ENCODE data around the gene MYBPC3. TPM values are rescaled to one million over a fixed set of nuclear protein-coding genes. Genes with fewer than 3 reads are reported as not detected.

MYBPC3 gene
- total RNA-seq, 1 experiment from 2014 or later, result not detected

- DNase-seq (ENCODE audit: low read depth), result no peak
Measured at GRCh38 chr11:47384498-47384897, 32.0 kb upstream of the MYBPC3 start.

GRCh38 chr11:47383071-47383470 lies 30.6 kb upstream of the MYBPC3 start:
- no peak for DNase-seq (ENCODE audit: low read depth)

GRCh38 chr11:47380078-47380477 lies 27.6 kb upstream of the MYBPC3 start:
- no peak for DNase-seq (ENCODE audit: low read depth)

GRCh38 chr11:47379317-47379716 lies 26.8 kb upstream of the MYBPC3 start:
- no peak for DNase-seq (ENCODE audit: low read depth)

- DNase-seq (ENCODE audit: low read depth), result no peak
Measured at GRCh38 chr11:47378836-47379170, 26.3 kb upstream of the MYBPC3 start.

GRCh38 chr11:47378010-47378835 lies 25.7 kb upstream of the MYBPC3 start, which contains the start of gene SPI1:
Gene SPI1 (minus strand): TSS chr11:47378547. CDS start chr11:47378353, 194 bp downstream.
- no peak for DNase-seq (ENCODE audit: low read depth)

- DNase-seq (ENCODE audit: low read depth), result no peak
Measured at GRCh38 chr11:47377571-47378009, 25.1 kb upstream of the MYBPC3 start.

- no peak for DNase-seq (ENCODE audit: low read depth)
Measured at GRCh38 chr11:47376525-47377371, 24.2 kb upstream of the MYBPC3 start.

GRCh38 chr11:47376107-47376524 lies 23.6 kb upstream of the MYBPC3 start:
- no peak for DNase-seq (ENCODE audit: low read depth)

- no peak for DNase-seq (ENCODE audit: low read depth)
Measured at GRCh38 chr11:47375546-47376085, 23.1 kb upstream of the MYBPC3 start.

- DNase-seq (ENCODE audit: low read depth), result no peak
Measured at GRCh38 chr11:47375020-47375419, 22.5 kb upstream of the MYBPC3 start.

- no peak for DNase-seq (ENCODE audit: low read depth)
Measured at GRCh38 chr11:47374720-47375019, 22.2 kb upstream of the MYBPC3 start.

GRCh38 chr11:47373876-47374719 lies 21.6 kb upstream of the MYBPC3 start:
- peak; percentile 72 for DNase-seq (ENCODE audit: low read depth)

GRCh38 chr11:47372422-47372821 lies 19.9 kb upstream of the MYBPC3 start:
- no peak for DNase-seq (ENCODE audit: low read depth)

GRCh38 chr11:47369676-47370075 lies 17.2 kb upstream of the MYBPC3 start:
- DNase-seq (ENCODE audit: low read depth), result no peak

GRCh38 chr11:47366020-47366490 lies 13.6 kb upstream of the MYBPC3 start:
- DNase-seq (ENCODE audit: low read depth), result no peak

GRCh38 chr11:47361419-47361818 lies 8.9 kb upstream of the MYBPC3 start:
- DNase-seq (ENCODE audit: low read depth), result no peak

- no peak for DNase-seq (ENCODE audit: low read depth)
Measured at GRCh38 chr11:47360341-47360740, 7.8 kb upstream of the MYBPC3 start.

- no peak for DNase-seq (ENCODE audit: low read depth)
Measured at GRCh38 chr11:47359586-47359985, 7.1 kb upstream of the MYBPC3 start.

- DNase-seq (ENCODE audit: low read depth), result no peak
Measured at GRCh38 chr11:47359162-47359561, 6.7 kb upstream of the MYBPC3 start.

GRCh38 chr11:47358731-47359051 lies 6.2 kb upstream of the MYBPC3 start:
- DNase-seq (ENCODE audit: low read depth), result no peak
